DMS114 treated with DMSO at 0.1 percent for 48 hours (cell line): ENCODE results near the gene LRRC23.
A peak's percentile ranks its signal among the peaks of the same experiment; 100 is the strongest.

Experiments used
- DNase-seq: peaks from one replicate; lab custom pipeline; 2025; ENCODE audit not compliant: unreplicated experiment; lab: John Stamatoyannopoulos, UW

The LRRC23 gene

GRCh38 chr12:6955108-6956020 is 50.7 kb downstream of the LRRC23 start:
- no peak for DNase-seq

GRCh38 chr12:6956021-6956727 is 51.6 kb downstream of the LRRC23 start:
- DNase-seq = no peak

- no peak for DNase-seq
These were observed 52.6 kb downstream of the LRRC23 start for GRCh38 chr12:6957151-6957701.

- no peak for DNase-seq
These were observed 53.4 kb downstream of the LRRC23 start for GRCh38 chr12:6957741-6958608.

GRCh38 chr12:6958609-6959057 is 54.0 kb downstream of the LRRC23 start:
- DNase-seq = no peak

- no peak for DNase-seq
These were observed 54.6 kb downstream of the LRRC23 start for GRCh38 chr12:6959058-6959804.

- no peak for DNase-seq
These were observed 55.4 kb downstream of the LRRC23 start for GRCh38 chr12:6959805-6960592.

- DNase-seq = peak; percentile 52
These were observed 56.1 kb downstream of the LRRC23 start for GRCh38 chr12:6960593-6961277.

- no peak for DNase-seq
These were observed 56.7 kb downstream of the LRRC23 start for GRCh38 chr12:6961278-6961694.

- no peak for DNase-seq
These were observed 57.2 kb downstream of the LRRC23 start for GRCh38 chr12:6961695-6962284.

- DNase-seq = no peak
These were observed 57.8 kb downstream of the LRRC23 start for GRCh38 chr12:6962285-6963015.

GRCh38 chr12:6963016-6963731 is 58.6 kb downstream of the LRRC23 start:
- DNase-seq = no peak
